IPS-11a (cell line): ENCODE data around the gene MRPL43.

Experiments used
- H3K4me3 ChIP-seq: one replicate; pipeline ENCODE4 v1.5.1; 2013; ENCODE audit warnings: low read depth, low read length, control low read depth

The MRPL43 gene

GRCh38 chr10:100969187-100970075 is 17.9 kb downstream of the MRPL43 start, which contains the start of gene SEMA4G:
SEMA4G (plus strand) TSS chr10:100969504; CDS start chr10:100972913, 3,409 bp downstream.
- H3K4me3 ChIP-seq = peak within 1 kb of the TSS; percentile 36

- peak overlapping the region; percentile 36 for H3K4me3 ChIP-seq
These were observed 18.5 kb downstream of the MRPL43 start for GRCh38 chr10:100968863-100969186.

DNA sequence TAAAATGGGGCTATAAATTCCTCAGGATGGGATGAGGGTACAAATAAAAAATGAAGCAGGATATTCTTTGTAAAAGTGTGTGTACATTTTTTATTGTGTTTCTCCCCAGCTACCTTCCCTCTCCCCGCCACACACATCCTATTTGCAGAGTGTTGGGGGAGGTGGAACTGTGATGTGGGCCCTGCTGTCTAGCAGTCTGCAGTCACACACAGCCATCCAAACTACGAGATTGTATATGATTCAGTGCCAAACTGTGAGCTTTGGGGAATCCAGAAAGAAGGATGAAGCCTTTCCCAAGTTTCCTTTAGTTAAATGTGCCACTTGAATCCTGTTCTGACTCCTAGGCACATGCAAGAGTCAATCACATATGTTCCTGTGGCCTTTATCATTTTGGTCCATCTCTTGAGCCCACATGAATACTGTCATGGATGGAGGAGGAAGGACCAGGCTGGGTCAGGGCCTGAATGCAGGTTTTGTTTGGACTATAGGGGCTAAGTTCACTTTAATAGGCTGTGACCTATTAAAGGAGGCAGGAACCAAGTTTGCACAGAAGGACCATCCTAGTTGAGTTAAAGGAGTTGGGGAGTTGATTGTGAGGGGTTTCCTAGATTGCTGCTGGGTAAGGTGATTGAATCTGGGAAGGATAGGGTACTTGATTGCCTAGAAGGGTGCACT is 19.1 kb downstream of the MRPL43 start:
- H3K4me3 ChIP-seq = no peak overlapping the region

DNA sequence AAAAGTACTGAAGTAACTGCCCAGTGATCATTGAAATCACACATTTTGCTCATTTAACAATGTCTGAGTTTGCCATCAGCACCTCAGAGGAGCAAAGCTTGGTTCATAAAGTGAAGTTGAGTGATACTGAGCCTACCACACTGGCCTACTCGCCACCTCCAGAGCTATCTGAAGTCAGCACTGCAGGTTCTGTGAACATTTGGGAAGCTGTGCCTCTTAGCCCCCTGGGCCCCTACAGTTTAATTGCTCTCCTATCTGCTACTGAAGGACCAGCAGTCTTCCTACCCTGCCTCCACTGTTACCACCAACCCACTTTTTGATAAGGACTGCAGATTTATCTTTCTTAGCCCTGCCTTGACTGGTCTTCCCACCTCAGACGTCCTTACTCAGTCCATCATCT is 20.0 kb downstream of the MRPL43 start:
- H3K4me3 ChIP-seq = no peak overlapping the region

DNA sequence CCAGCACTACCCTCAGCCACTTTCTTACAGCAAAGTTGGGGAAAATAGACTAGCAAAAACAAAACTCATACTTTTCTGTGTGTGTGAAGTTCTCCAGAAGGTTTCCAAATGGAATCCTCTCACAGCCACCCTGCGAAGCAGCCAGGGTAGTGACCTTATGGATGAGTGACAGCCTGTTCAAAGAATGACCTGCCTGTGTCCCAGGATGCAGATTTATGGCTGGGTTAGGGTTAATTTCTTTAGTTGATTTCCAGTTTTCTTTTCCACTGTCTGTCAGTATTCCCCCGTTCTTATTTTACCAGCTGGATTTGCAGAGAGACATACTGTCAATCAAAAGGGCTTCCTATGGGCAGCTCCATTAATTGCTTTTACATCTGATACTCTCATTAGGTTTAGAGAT is 20.4 kb downstream of the MRPL43 start:
- H3K4me3 ChIP-seq = no peak overlapping the region

DNA sequence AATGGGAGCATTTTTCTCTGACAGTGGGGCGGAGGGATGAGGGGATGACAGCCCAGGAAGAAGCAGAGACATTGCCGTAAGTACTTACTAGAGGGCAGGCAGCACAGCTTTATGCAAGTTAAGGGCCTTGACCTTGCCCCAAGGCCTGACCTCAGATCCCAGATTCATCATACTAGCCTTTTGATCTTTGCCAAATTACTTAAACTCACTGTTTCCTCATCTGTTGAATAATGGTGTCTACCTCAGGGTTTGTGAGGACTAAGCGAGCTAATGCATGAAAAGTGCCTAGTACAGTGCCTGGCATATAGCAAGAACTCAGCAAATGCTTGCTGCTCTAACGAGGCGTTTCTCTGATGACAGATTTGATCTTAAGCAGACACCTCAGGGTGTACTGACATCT is 21.5 kb downstream of the MRPL43 start:
- H3K4me3 ChIP-seq = no peak overlapping the region

DNA sequence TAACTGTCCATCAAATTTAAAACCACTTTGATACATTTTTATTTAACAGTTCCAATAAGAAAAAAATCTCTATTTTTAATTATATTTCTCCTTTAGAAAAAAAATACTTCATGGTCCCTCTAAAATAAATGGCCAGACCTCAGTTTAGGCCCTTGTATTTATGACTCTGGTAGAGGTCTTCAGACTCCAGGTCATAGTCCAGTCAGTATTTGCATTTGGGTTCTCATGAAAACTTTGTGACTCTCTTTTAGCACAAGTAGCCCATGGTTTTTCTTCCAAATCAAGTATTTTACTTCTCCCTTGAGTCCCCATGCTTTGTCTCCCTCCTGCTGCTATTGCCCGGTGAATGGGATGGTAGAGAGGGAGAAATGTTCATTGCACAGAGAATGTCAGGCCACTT is 23.5 kb downstream of the MRPL43 start:
- no peak overlapping the region for H3K4me3 ChIP-seq

DNA sequence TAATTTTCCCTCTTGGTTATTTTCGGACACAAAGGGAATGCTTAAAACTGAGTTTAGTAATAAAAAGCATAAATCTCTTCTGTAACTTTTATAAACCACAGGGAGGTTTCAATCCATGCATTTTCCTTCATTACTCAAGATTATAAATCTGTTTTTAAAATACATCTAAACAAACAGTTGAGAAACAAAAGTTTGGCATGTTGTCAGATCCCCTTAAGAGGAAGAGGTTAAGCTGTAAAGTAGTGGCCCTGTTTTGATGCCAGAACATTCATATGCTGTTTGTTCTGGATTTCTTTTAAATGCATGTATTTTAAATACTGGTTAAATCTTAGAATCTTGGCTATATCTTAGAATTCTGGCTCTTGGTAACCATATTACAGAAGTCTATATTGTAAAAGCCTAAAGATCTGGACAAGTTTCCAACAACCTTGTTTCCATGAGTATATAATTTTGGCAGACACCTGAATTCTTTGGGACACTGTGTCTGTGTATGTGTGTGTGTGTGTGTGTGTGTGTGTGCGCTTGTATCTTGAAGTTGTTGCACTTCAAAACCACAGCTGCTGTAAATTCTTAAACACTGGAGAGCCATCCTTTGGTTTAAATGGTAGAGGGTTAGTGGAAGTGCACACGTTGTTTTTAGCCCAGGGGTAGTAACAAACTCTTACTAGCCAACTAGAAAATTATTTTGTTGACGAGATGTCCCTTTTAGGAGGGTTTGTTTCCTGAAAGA is 24.8 kb downstream of the MRPL43 start:
- H3K4me3 ChIP-seq = no peak overlapping the region

GRCh38 chr10:100960251-100960650 is 27.0 kb downstream of the MRPL43 start:
- no peak overlapping the region for H3K4me3 ChIP-seq

DNA sequence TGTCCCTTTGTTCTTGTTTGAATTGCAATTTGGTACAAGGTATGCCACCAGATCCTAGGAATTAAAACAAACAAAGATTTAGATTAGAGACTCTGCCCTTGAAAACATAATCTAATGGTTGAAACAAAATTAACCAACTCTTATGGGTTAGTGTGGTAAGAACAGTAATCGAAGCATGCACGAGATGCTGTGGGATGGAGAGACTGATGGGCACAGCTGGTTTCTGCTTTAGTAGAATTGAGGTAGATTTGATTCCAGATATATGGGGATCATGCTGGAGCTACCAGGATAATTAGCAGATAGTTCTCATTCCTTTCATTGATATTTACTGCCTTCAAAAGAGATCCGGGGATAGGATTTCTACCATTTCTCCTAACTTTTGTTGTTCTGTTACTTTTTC is 38.4 kb downstream of the MRPL43 start:
- H3K4me3 ChIP-seq = no peak overlapping the region

DNA sequence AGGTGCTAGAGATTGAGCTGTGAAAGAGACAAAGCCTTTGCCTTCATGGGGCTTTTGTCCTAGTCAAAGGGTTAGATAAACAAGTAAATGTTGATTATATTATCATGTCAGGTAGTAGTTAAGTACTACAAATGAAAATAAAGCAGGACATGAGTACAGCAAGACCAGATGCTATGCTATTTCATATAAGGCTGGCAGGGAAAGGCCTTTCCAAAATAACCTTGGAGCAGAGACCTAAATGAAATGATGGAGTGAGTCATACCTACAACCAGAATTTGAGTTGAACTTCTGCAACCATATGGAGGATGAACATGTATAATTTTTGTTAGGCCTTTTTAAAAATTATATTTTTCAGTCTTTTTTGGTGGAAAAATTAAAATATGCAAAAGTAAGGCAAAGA is 41.5 kb downstream of the MRPL43 start:
- H3K4me3 ChIP-seq = no peak overlapping the region

GRCh38 chr10:100943508-100943907 is 43.8 kb downstream of the MRPL43 start:
- no peak overlapping the region for H3K4me3 ChIP-seq

GRCh38 chr10:100942229-100942628 is 45.1 kb downstream of the MRPL43 start:
- no peak overlapping the region for H3K4me3 ChIP-seq

DNA sequence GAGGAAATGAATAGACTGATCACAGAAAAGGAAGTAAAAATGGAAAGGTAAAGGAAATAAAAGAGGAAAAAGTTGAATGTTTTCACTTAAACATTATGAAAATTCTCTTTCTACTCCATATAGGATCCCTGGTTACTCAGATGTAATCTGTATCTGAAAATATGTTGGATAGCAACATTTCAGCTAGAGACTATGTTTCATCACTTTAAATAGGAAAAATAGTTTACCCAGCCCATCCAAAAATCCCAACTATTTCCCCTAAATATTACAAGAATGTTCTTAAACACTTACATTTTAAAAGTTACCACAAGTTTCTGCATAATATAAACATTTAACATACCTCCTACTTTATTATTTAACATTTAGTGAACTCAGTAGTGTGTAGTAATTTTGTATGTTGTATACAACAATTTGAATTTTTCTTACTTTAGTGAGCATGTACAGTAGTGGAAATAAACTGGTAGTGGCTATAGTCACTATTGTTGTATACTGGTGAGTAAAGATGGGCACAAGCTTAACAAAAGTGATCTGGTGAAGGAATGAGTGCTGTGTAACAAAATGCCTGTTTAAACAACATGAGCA is 47.4 kb downstream of the MRPL43 start:
- no peak overlapping the region for H3K4me3 ChIP-seq
